HG03378 (cell line): ENCODE results near the gene LIPH.
"Not testable (repeated sequence)": the region's sequence is repeated elsewhere in the genome, so short reads cannot be mapped to it uniquely, and the experiment has no call there.

ENCODE experiments used
- ATAC-seq: cut with Tn5 transposase; IDR thresholded peaks from one replicate; pipeline ENCODE4 v1.9.1; 2021; ENCODE audit warnings: mild to moderate bottlenecking, moderate library complexity; ENCODE audit not compliant: unreplicated experiment

LIPH gene

DNA sequence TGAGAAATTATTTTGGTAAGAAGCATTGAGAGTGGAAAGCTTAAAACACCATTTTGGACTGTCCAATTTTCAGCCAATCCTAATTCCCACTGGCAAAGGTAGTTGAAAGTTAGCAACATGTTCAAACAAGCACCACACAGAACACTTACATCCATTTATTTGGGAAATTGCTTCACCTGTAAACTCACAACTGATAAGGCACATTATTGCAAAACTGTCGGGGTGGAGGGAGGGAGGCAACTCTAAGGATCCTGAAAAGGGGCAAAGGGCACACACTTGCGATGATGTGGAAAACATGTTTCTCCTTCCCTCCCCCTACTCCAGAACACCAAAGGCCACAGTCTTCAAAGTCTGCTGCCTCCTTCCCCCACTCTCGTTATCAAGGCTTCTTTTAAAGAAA is 62.9 kb downstream of the LIPH start:
- ATAC-seq, result no peak

DNA sequence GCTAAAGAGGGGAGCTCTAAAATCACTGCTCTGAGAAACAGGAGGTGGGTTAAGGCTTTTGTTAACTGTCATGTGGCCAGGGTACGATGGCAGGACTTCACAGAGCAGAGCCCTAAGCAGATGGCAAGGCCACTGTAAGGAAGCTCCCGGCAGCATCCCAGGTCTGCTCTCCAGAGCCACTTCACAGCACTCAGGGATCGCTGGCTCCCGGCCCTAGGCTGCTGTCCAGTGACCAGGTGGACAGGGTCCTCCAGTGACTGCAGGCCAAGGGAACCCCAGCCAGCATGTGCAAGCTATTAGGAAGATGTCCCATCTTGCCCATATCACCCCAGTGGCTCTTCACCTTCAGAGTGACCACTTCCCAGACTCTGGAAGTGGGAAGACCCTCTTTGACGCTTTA is 63.9 kb downstream of the LIPH start:
- no peak for ATAC-seq

DNA sequence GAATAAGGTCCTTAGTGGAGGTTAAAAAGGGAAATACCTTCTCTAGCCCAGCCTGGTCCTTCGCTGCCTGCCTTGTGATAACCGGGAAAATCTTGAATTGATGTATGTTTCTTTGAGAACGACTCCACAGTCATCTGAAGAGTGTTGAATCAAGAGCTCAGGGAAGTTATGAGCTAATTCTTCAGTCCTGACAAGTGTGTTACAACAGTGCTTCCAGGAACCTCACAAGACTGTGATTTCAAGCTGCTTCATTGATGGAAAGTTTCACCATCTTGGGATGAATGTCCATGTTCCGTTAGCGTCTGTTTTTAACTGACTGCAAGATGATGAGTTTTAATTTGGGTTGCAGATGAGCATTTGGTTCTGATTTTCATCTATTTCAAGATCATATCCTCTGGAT is 66.0 kb downstream of the LIPH start:
- ATAC-seq, result no peak

DNA sequence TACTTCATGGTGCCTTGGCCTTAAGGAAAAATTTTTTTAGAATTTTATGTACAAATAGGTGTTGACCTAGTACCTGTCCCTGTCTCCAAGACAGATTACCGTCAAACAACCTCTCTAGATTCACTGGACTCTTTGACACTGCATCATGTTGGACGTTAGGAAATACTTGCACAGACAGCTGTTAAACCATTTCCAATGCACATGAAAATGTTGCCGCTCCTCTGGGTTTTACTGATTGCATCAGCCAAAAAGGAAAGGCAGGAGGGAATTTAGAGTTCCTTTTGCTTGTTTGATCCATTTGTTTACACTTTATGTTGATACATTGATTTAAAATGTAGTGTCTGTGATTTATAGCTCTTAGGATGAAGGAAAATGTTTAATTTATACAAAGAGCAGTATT is 68.1 kb downstream of the LIPH start:
- ATAC-seq, result no peak

DNA sequence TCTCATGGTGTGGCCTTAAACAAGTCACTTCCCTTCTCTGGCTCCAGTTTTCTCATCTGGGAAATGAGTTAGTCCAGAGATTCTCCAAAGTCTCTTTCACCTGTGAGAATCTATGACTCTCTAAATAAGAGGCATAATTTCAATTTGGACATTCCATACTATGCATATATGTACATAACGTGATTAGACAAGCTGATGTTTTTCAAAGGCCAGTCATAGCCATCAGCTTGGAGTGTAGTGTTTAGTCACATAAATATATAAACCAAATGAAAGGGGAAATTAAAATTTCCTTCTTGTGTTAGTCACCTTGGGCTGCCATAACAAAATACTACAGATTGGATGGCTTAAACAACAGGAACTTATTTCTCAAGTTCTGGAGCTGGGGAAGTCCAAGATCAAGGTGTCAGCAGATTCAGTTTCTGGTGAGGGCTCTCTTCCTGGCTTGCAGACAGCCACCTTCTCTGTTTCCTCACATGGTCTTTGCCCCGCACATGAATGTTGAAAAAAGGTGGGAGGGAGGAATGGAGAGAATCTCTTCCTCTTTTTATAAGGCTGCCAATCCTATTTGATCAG is 72.9 kb downstream of the LIPH start:
- no peak for ATAC-seq

- ATAC-seq, result no peak
Observed at GRCh38 chr3:185477316-185477715, 75.1 kb downstream of the LIPH start.

DNA sequence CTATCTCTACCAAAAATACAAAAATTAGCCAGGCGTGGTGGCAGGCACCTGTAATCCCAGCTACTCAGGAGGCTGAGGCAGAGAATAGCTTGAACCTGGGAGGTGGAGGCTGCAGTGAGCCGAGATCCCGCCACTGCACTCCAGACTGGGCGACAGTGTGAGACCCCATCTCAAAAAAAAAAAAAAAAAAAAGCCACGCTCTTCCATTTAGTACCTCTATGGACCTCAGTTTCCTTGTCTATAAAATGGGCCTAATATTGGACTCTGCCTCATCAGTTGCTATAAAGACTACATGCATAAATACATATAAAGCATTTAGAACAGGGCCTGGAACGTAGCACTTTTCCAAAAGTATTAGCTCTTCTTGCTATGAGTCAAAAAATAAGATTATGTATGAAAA is 77.5 kb downstream of the LIPH start:
- ATAC-seq, result not testable (repeated sequence)

DNA sequence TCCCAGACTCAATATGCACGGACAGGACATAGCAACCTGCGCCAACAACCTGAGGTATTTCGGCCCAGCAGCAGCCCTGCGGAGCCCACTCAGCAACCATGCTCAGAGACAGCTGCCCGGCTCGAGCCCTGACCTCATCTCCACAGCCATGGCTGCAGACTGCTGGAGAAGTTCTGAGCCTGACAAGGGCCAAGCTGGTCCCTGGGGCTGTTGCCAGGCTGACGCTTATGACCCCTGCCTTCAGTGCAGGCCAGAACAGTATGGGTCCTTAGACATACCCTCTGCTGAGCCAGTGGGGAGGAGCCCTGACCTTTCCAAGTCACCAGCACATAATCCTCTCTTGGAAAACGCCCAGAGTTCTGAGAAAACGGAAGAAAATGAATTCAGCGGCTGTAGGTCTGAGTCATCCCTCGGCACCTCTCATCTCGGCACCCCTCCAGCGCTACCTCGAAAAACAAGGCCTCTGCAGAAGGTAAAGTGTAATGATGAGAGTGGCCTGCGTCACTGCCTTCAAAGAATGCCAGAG is 79.0 kb downstream of the LIPH start:
- ATAC-seq, result no peak

DNA sequence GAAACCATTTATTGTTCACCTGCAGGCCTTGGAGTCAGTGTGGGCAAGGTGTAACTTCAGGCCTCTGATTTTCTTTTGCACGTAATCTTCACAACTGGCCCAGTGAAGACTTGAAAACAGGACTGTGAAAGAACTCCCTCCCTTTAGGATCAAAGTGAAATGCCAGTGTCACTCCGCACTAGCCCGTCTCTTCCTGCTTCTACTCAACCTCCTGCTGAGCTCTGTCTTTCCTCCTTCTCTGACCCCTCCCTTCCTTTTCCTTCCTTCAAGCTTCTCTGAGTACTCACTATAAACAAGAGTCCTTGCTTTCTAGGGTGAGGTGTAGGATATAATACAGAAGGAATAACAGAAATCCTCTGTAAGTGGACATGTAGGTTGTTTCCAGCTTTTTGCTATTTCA is 82.1 kb downstream of the LIPH start:
- ATAC-seq, result no peak

DNA sequence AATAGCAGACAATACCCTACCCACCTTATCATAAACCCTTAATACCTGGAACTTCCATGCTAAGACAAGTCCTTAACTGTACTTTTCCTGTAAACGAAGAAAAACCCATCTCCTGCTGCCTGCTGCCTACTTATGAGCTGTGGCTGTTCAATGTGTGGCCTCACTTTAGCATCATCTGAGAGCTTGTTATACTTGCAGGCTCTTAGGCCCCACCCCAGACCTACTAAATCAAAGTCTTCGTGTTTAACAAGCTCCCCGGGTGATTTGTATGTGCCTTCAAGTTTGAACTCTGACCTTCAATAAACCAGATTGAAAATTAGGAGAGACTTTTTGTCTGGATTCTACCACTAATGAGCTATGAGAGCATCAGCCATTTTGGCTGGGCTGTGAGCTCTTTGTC is 82.8 kb downstream of the LIPH start:
- ATAC-seq, result no peak

DNA sequence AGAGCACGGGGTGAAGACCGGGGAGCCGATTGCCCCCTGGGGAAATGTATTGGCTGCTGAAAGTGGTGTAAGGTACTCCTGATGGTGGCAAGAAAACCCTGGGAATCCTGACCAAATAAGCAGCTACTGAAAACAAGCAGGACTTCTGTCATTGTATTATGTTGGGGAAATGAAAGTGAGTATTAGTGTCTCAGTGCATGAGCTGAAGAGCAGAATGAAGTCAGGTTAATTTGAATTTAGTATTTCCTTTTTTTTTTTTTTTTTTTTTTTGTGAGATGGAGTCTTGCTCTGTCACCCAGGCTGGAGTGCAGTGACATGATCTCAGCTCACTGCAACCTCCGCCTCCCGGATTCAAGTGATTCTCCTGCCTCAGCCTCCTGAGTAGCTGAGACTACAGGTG is 86.3 kb downstream of the LIPH start:
- not testable (repeated sequence) for ATAC-seq

GRCh38 chr3:185465471-185465870 is 86.9 kb downstream of the LIPH start:
- ATAC-seq, result no peak

DNA sequence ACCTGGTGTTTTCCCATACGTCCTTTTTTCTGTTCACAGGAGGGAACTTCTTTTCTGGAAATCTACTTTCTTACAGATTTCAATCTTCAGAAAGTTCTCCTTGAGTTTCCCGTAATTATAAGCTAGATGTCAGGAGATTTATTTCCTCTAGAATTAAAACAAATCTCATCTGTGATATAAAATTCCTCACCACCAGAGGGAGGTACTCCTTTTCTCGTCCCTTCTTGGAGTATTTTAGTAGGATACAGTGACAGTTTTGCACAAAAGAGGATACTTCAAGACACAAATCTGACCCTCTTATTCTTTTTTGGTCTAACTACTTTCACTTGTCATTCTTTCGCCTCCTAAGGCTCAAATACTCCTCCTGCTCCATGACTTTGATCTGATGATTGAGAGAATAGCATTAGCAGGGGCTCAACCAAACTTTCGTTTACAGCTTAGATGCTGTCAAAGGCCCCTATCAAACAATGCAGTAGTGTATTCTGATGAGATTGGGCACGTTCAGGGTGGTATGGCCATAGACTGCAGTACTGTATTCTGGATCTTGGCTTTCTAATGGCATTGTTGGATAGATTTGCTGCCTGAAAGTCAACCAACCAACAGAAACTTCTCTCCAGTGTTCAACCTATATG is 91.6 kb downstream of the LIPH start:
- no peak for ATAC-seq

- ATAC-seq, result no peak
Observed at GRCh38 chr3:185460309-185460708, 92.1 kb downstream of the LIPH start.

- ATAC-seq, result no peak
Observed at GRCh38 chr3:185457376-185457775, 95.0 kb downstream of the LIPH start.
